Measurements from ENCODE around the gene PIEZO2.

Gene PIEZO2

GRCh38 chr18:10771053-10771709, 378.2 kb downstream of the PIEZO2 start:
- no peak for DNase-seq

- DNase-seq = no peak
These were observed 379.1 kb downstream of the PIEZO2 start for GRCh38 chr18:10770264-10770663.

GRCh38 chr18:10768221-10768620, 381.1 kb downstream of the PIEZO2 start:
- DNase-seq = no peak

GRCh38 chr18:10767658-10768057, 381.7 kb downstream of the PIEZO2 start:
- DNase-seq = no peak

- no peak for DNase-seq
These were observed 388.4 kb downstream of the PIEZO2 start for GRCh38 chr18:10760986-10761385.

- DNase-seq = no peak
These were observed 390.1 kb downstream of the PIEZO2 start for GRCh38 chr18:10759241-10759640.

GRCh38 chr18:10757946-10758345, 391.4 kb downstream of the PIEZO2 start:
- DNase-seq = no peak

- no peak for DNase-seq
These were observed 392.0 kb downstream of the PIEZO2 start for GRCh38 chr18:10757349-10757748.

- no peak for DNase-seq
These were observed 393.5 kb downstream of the PIEZO2 start for GRCh38 chr18:10755855-10756254.

- DNase-seq = no peak
These were observed 395.2 kb downstream of the PIEZO2 start for GRCh38 chr18:10754128-10754527.

- DNase-seq = no peak
These were observed 397.0 kb downstream of the PIEZO2 start for GRCh38 chr18:10752382-10752781.

- DNase-seq = no peak
These were observed 397.7 kb downstream of the PIEZO2 start for GRCh38 chr18:10751653-10752052.

GRCh38 chr18:10750191-10751035, 399.0 kb downstream of the PIEZO2 start:
- DNase-seq = no peak

GRCh38 chr18:10748641-10749040, 400.7 kb downstream of the PIEZO2 start:
- no peak for DNase-seq

- no peak for DNase-seq
These were observed 403.4 kb downstream of the PIEZO2 start for GRCh38 chr18:10745971-10746370.

GRCh38 chr18:10745219-10745618, 404.1 kb downstream of the PIEZO2 start:
- no peak for DNase-seq

GRCh38 chr18:10743766-10744165, 405.6 kb downstream of the PIEZO2 start:
- DNase-seq = no peak

- no peak for DNase-seq
These were observed 410.2 kb downstream of the PIEZO2 start for GRCh38 chr18:10739152-10739551.

- DNase-seq = no peak
These were observed 412.4 kb downstream of the PIEZO2 start for GRCh38 chr18:10736984-10737383.

GRCh38 chr18:10732990-10733389, 416.4 kb downstream of the PIEZO2 start:
- DNase-seq = no peak

GRCh38 chr18:10727477-10727876, 421.9 kb downstream of the PIEZO2 start:
- DNase-seq = no peak

GRCh38 chr18:10726198-10727068, 422.9 kb downstream of the PIEZO2 start:
- DNase-seq = no peak

- DNase-seq = no peak
These were observed 424.7 kb downstream of the PIEZO2 start for GRCh38 chr18:10724666-10725065.
